ENCODE results near the gene SLC27A4.

GRCh38 chr9:128321879-128322403, 18.4 kb upstream of the SLC27A4 start:
- TF ChIP-seq CTCF (IDR thresholded peaks at IDR 0.05) (no peak), POLR2A (IDR thresholded peaks at IDR 0.05) (no peak)
